Measurements from ENCODE around the gene COL21A1. TPM values are rescaled to one million over a fixed set of nuclear protein-coding genes. Genes with fewer than 3 reads are reported as not detected.

COL21A1 gene
- total RNA-seq, 2 donors from 2014 or later: 4.8 to 13.3 TPM

- H3K36me3 ChIP-seq: no peaks in the 10 kb centered on the region
- H3K4me1 ChIP-seq (replicated peaks): no peaks in the 10 kb centered on the region
- no peak for DNase-seq (ENCODE audit: low spot score)
- H3K27me3 ChIP-seq (replicated peaks; ENCODE audit: insufficient read depth): no peaks in the 10 kb centered on the region
- peak; percentile 35 for TF ChIP-seq POLR2AphosphoS5 (IDR thresholded peaks at IDR 0.05)
- TF ChIP-seq POLR2A (IDR thresholded peaks at IDR 0.05): no peak
- TF ChIP-seq, protein P1, sequence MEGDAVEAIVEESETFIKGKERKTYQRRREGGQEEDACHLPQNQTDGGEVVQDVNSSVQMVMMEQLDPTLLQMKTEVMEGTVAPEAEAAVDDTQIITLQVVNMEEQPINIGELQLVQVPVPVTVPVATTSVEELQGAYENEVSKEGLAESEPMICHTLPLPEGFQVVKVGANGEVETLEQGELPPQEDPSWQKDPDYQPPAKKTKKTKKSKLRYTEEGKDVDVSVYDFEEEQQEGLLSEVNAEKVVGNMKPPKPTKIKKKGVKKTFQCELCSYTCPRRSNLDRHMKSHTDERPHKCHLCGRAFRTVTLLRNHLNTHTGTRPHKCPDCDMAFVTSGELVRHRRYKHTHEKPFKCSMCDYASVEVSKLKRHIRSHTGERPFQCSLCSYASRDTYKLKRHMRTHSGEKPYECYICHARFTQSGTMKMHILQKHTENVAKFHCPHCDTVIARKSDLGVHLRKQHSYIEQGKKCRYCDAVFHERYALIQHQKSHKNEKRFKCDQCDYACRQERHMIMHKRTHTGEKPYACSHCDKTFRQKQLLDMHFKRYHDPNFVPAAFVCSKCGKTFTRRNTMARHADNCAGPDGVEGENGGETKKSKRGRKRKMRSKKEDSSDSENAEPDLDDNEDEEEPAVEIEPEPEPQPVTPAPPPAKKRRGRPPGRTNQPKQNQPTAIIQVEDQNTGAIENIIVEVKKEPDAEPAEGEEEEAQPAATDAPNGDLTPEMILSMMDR (IDR thresholded peaks at IDR 0.05): no peak
- peak overlapping the region in 1 of 2 donors; percentile 21 for H3K27ac ChIP-seq
- intact Hi-C loops (cut with DNase I): no loop called here
- no peak overlapping the region for H3K4me3 ChIP-seq
- 30% methylated on average over 1 of the region's 1 CpG for WGBS
- no peaks in the 10 kb centered on the region for H3K9me3 ChIP-seq
Observed at GRCh38 chr6:56072856-56073255, 174.5 kb downstream of the COL21A1 start.

DNA sequence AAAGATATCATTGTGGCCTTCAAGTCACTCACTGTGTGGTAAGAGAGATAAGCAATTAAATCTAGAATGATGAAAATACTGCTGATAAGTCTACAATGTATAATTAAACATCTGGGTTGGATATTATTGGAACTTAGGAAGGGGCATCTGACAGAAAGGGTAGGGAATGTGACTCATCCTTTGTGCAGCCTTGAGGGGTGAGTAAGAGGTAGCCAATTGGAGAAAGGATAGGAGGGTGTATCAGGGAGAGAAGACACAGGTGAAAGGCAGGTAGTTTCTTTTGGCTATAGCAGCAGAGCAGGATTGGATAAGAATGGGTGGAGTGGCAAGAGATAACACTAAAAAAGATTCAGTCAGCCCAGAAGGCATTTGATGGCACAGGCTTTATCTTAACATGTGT is 182.0 kb downstream of the COL21A1 start:
- TF ChIP-seq, protein P1 (IDR thresholded peaks at IDR 0.05): no peak
- Histone ChIP-seq H3K4me1 (replicated peaks) (no peaks in the 10 kb centered on the region), H3K27me3 (replicated peaks; ENCODE audit: insufficient read depth) (no peaks in the 10 kb centered on the region), H3K27ac (no peak overlapping the region), H3K4me3 (no peak overlapping the region), H3K9me3 (no peaks in the 10 kb centered on the region), H3K36me3 (no peaks in the 10 kb centered on the region)
- DNase-seq (ENCODE audit: low spot score): no peak
- intact Hi-C loops (cut with DNase I): no loop called here

DNA sequence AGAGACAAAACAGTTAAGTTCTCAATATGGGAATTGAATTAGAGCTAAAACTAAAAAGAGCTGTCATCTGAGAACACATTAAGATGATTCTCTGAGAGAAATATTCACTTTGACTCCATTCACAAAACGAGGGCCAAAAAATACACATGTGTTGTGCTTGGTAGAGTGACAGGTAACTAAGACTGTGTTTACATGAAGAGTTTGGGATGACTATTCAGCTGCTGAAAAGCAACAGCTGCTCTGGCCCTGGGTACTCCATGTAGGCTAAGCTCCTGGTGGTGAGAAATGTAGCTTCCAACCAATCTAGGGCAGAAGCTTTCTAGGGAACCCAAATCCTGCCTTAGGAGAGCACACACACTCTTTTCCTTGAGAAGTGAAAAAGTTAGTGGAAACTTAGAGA is 184.5 kb downstream of the COL21A1 start:
- H3K4me3 ChIP-seq: no peak overlapping the region
- H3K27ac ChIP-seq: no peak overlapping the region
- 50% methylated on average over 1 of the region's 1 CpG for WGBS
- H3K27me3 ChIP-seq (replicated peaks; ENCODE audit: insufficient read depth): no peaks in the 10 kb centered on the region
- TF ChIP-seq, protein P1 (IDR thresholded peaks at IDR 0.05): no peak
- TF ChIP-seq POLR2AphosphoS5 (IDR thresholded peaks at IDR 0.05) (no peak), POLR2A (IDR thresholded peaks at IDR 0.05) (no peak)
- no peaks in the 10 kb centered on the region for H3K4me1 ChIP-seq (replicated peaks)
- intact Hi-C loops (cut with DNase I): no loop called here
- no peaks in the 10 kb centered on the region for H3K36me3 ChIP-seq
- no peaks in the 10 kb centered on the region for H3K9me3 ChIP-seq
- no peak for DNase-seq (ENCODE audit: low spot score)

- Histone ChIP-seq H3K27ac (no peak overlapping the region), H3K4me3 (no peak overlapping the region), H3K27me3 (replicated peaks; ENCODE audit: insufficient read depth) (no peaks in the 10 kb centered on the region), H3K9me3 (no peaks in the 10 kb centered on the region), H3K4me1 (replicated peaks) (no peaks in the 10 kb centered on the region), H3K36me3 (no peaks in the 10 kb centered on the region)
- intact Hi-C loops (cut with DNase I): no loop called here
- no peak for DNase-seq (ENCODE audit: low spot score)
- WGBS: 84% methylated on average over 2 of the region's 2 CpGs
- TF ChIP-seq POLR2AphosphoS5 (IDR thresholded peaks at IDR 0.05) (no peak), POLR2A (IDR thresholded peaks at IDR 0.05) (no peak)
- TF ChIP-seq, protein P1 (IDR thresholded peaks at IDR 0.05): no peak
Observed at GRCh38 chr6:56058636-56059035, 188.7 kb downstream of the COL21A1 start.

- Histone ChIP-seq H3K36me3 (no peaks in the 10 kb centered on the region), H3K9me3 (no peaks in the 10 kb centered on the region), H3K27me3 (replicated peaks; ENCODE audit: insufficient read depth) (no peaks in the 10 kb centered on the region), H3K4me1 (replicated peaks) (no peaks in the 10 kb centered on the region), H3K27ac (no peak overlapping the region), H3K4me3 (no peak overlapping the region)
- no peak for DNase-seq (ENCODE audit: low spot score)
- intact Hi-C loops (cut with DNase I): no loop called here
- 90% methylated on average over 7 of the region's 7 CpGs for WGBS
- TF ChIP-seq, protein P1 (IDR thresholded peaks at IDR 0.05): no peak
- TF ChIP-seq POLR2A (IDR thresholded peaks at IDR 0.05) (no peak), POLR2AphosphoS5 (IDR thresholded peaks at IDR 0.05) (no peak)
Observed at GRCh38 chr6:56055081-56055704, 192.2 kb downstream of the COL21A1 start.
